Dedifferentiated amniotic fluid mesenchymal stem cell (primary cell): ENCODE measurements around the gene CBX4.

Experiments used
- DNase-seq: peaks from one replicate; pipeline ENCODE4 v3.0.0-alpha.2; 2016; ENCODE audit errors: extremely low spot score

The CBX4 gene

GRCh38 chr17:79788989-79789942, 50.0 kb downstream of the CBX4 start:
- DNase-seq, result no peak

GRCh38 chr17:79788455-79788854, 50.8 kb downstream of the CBX4 start:
- DNase-seq, result no peak

- DNase-seq, result no peak
Observed at GRCh38 chr17:79786930-79787643, 52.2 kb downstream of the CBX4 start.

- DNase-seq, result no peak
Observed at GRCh38 chr17:79785900-79786810, 53.1 kb downstream of the CBX4 start.

GRCh38 chr17:79785017-79785899, 54.0 kb downstream of the CBX4 start:
- no peak for DNase-seq

- DNase-seq, result no peak
Observed at GRCh38 chr17:79784353-79785016, 54.8 kb downstream of the CBX4 start.

GRCh38 chr17:79783891-79784290, 55.3 kb downstream of the CBX4 start:
- DNase-seq, result no peak
